HG03571 (cell line): ENCODE data around the gene NLK.

Source experiments
- ATAC-seq: cut with Tn5 transposase; IDR thresholded peaks from one replicate; pipeline ENCODE4 v1.9.1; 2021; ENCODE audit not compliant: unreplicated experiment

Gene NLK

GRCh38 chr17:28039251-28039650 is 3.2 kb upstream of the NLK start:
- no peak for ATAC-seq

DNA sequence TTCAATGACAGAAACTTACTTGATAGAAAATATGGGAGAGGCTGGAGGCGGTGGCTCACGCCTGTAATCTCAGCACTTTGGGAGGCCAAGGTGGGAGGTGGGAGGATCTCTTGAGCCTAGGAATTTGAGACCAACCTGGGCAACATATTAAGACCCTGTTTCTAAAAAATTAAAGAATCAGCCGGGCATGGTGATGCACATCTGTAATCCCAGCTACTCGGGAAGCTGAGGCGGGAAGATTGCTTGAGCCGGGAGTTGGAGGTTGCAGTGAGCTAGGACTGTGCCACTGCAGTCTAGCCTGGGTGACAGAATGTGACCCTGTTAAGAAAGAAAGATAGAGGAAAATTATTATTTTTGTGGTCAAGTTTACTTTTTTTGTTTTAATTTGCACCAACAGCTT is 2.1 kb upstream of the NLK start:
- no peak for ATAC-seq

DNA sequence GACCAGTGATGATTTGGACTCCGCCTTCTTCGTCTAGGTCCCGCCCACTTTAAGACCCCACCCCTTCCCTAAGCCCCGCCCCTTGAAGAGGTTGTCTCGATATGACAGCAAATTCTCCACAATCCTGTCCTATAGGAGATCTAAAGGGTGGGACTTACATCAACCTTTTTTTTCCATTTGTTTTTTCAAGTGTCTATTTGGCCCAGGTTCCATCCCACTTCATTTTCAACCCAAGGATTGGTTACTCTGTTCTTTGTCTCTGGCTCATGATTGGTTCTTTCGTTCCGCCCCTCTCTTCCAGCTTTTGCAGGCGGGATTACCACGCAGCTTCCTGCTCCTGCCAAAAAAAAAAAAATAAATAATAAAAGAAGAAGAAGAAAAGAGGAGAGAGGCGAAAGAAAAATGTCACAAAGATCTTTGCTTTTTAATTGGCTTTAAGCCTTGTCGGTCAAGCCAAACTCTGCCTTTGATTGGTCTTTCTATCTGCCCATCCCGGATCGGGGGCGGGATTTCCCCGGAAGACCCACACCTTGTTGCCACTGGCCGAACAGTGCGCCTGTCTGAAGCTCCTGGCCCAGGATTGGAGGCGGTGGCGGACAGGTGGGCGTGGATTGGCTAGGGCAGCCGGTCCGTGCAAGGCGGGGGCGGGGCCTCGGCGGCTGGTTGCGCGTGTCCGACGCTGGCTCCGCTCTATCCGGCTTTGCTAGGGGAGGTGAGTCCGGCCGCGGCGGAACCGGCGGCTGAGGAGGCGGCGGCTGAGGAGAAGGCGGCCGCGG is 1.2 kb upstream of the NLK start:
- peak; percentile 80 for ATAC-seq

DNA sequence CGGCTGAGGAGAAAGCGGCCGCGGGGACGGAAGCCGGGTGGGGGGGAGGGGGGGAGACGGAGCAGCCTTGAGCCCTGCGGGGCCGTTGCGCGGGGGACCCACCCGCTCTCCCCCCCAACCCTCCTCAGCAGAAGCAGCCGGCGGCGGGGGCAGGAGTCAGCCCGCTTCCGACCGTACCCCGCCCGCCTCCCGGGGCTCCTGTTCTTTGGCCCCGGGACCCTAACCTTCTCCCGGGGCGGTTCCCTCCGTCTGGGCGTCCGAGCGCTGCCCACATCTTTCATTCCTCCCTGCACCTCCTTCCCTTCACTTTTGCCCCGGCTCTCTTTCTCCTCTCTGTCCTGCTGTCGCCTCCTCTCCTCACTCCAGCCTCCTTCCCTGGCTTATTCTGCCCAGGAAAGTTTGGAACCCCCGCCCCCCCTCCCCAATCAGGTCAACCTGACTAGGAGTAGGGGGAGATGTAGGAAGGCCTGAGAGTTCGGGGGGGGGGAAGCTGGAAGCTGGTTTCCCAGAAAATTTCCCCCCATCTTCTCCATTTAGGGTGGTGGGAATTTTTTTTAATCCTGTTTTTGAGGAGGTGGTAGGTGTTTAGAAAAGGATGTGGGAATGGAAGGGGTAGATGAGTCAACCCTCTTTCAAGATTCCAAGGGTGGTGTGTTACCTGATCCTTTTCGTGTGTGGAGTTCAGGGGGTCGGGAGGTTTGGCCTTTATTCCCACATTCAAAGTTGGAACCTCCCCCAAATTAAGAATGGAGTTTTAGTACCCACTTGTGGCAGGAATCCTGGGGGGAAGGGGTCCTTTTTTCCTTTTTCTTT is 427 bp upstream of the NLK start:
- no peak for ATAC-seq

- no peak for ATAC-seq
Observed at GRCh38 chr17:28042721-28043291, 329 bp downstream of the NLK start.

- ATAC-seq, result no peak
Observed at GRCh38 chr17:28043296-28043695, 819 bp downstream of the NLK start.

- no peak for ATAC-seq
Observed at GRCh38 chr17:28043741-28044140, 1.3 kb downstream of the NLK start.

GRCh38 chr17:28045304-28045703 is 2.8 kb downstream of the NLK start:
- no peak for ATAC-seq

- ATAC-seq, result no peak
Observed at GRCh38 chr17:28046034-28046825, 3.8 kb downstream of the NLK start.

GRCh38 chr17:28047806-28048205 is 5.3 kb downstream of the NLK start:
- no peak for ATAC-seq

DNA sequence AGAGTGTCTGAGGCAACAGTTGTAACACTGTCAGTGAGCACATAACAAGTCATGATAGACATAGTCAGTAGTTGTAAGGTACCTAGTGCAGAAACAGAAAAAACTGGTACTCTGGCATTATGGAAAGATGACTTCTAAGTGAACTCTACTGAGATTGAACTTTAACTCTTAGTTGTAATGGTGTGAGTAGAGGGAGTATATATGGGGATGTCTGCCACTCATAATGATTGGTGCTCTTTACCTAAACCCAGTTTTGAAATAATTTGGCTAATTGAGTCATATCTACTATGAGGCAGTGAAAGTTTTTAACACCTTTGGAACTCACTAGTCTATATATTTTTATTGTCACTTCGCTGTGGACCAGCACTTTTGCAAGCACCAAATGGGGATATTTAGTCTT is 6.6 kb downstream of the NLK start:
- no peak for ATAC-seq

DNA sequence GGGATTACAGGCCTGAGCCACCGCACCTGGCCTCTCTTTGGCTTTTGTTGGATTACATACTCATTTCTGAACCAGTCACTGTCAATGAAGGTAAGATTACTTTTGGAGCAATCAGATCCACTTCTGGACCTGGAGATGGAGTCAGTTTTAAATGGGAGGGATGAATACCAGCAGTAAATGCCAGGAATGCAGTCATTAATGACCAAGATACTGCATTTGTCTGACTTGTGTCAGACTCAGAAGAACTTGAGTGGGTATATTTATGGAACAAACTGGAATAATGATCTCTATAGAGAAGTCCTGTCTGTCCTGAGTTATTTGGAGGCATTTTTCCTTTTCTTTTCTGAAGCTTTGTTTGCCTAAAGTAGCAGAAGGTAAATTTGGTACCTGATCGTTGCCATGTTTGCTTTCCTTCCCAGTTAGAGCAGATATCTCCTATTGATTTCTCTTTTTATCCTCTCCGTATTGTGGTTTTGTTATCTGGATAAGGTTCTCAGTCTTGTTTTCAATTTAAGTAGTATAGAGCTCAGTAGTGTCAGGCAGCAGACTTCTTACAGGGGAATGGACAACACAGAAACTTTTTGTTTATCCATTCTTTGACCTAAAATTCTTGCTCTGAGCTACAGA is 10.7 kb downstream of the NLK start:
- no peak for ATAC-seq

DNA sequence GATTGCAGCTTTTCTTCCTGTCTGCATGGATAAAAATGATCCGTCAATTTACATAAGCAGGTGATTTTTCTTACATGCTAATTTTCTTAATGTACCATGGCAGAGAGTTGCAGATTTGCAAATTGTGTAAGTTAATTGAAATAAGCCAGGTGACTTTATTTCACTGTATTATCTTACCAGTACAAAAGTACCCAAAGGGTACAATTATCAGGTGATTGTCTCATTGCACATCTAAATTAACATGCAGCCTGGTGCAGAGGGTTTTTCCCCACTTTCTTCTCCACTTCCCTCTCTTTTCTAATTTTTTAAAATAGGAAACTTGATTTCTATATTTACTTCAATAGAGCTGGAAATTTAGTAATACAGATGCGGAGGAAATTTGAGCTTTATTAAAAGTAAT is 11.2 kb downstream of the NLK start:
- no peak for ATAC-seq

DNA sequence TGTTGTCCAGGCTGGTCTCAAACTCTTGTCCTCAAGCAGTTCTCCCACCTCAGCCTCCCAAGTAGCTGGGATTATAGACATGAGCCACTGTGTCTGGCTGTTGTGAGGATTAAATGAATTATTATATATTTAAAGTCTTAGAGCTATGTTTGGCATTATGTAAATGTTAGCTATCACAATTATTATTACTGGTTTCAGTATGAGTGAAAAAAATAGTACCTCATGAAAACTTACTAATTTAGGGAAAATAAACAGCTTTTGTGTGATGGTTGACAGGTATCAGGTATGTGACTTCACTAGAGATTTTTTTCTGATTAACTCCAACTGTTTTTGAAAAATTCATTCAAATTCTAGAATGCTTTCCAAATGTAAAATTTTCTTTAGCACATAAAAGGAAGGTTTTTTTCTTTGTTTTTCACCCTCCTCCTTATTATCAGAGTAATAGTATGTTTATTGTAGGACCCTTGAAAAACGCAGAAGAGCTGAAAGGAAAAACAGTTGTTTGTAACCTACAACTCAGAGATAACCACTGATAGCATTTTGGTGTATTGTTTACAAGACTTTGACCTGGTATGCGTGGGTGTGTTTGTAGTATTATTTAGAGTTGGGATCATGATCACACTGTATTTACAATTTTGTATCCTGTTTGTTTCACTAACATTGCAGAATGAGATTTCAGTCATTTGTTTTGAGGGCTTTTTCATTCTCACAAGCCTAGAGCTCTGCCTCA is 13.2 kb downstream of the NLK start:
- no peak for ATAC-seq

GRCh38 chr17:28056276-28056620 is 13.8 kb downstream of the NLK start:
- ATAC-seq, result no peak

GRCh38 chr17:28057731-28058246 is 15.3 kb downstream of the NLK start:
- ATAC-seq, result peak; percentile 84

GRCh38 chr17:28059675-28060074 is 17.2 kb downstream of the NLK start:
- ATAC-seq, result no peak

DNA sequence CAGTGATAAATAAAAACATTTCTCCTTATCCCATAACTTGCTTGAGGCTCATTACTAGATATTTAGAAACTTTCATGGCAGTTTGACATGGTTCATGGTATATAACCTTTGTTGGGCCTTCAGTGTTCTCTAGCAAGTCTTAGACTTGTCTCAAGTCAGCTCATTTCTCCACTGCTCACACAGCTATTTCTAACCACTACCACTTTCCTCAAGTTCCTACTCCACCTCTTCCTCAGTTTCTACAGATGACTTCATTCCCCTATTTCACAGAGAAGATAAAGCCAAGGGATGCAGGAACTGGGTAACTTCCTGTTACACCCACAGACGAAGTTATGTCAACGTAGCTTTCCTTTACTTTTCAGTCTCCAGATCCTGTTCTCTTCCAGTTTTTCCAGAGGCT is 23.2 kb downstream of the NLK start:
- no peak for ATAC-seq

- no peak for ATAC-seq
Observed at GRCh38 chr17:28069061-28069460, 26.6 kb downstream of the NLK start.

DNA sequence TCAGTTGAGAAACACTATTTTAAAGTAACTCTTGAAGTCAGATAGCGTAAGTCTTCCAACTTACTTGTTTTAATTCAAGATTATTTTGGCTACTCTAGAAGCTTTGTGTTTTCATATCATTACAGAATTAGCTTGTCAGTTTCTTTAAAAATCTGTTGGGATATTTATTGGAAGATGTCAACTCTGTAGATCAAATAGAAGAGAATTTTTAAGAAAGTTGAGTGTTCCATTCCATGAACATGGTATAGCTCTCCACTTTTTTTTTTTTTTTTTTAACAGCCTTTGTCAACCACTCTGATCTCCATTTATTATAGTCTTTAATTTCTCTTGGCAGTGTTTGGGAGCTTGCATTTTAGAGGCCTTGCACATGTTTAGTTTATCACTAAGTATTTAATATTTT is 28.7 kb downstream of the NLK start:
- ATAC-seq, result no peak
